Neural cell (in vitro differentiated cells): Measurements from ENCODE around the gene GOSR1.

Source experiments
- CTCF ChIP-seq: fragments of 450-650 bp; IDR thresholded peaks from 2 replicates; pipeline ENCODE4 v1.5.1; 2014; ENCODE audit warnings: antibody characterized with exemption, mild to moderate bottlenecking, moderate library complexity; ENCODE audit not compliant: poor library complexity, severe bottlenecking
- EP300 ChIP-seq: fragments of 450-650 bp; conservative IDR thresholded peaks from 2 replicates; pipeline ENCODE4 v1.6.1; 2014; ENCODE audit warnings: antibody characterized with exemption, mild to moderate bottlenecking, moderate library complexity; ENCODE audit not compliant: poor library complexity, severe bottlenecking
- EZH2 ChIP-seq: fragments of 200-600, 300-800 bp; shearing (Covaris generic), sonication (generic); IDR thresholded peaks from 2 replicates; pipeline ENCODE4 v1.6.1; 2014; ENCODE audit warnings: antibody characterized with exemption, low read length, borderline replicate concordance, mild to moderate bottlenecking; ENCODE audit not compliant: insufficient read depth, poor library complexity, severe bottlenecking
- MXI1 ChIP-seq: fragments of 450-650 bp; conservative IDR thresholded peaks from 2 replicates; pipeline ENCODE4 v1.6.1; 2014; ENCODE audit warnings: antibody characterized with exemption, mild to moderate bottlenecking; ENCODE audit not compliant: poor library complexity, severe bottlenecking
- POLR2AphosphoS5 ChIP-seq: IDR thresholded peaks from 2 replicates; pipeline ENCODE4 v1.6.1; 2012
- RAD21 ChIP-seq: fragments of 450-650 bp; conservative IDR thresholded peaks from 2 replicates; pipeline ENCODE4 v1.6.1; 2014; ENCODE audit warnings: antibody characterized with exemption, mild to moderate bottlenecking, moderate library complexity
- REST ChIP-seq: IDR thresholded peaks from 2 replicates; pipeline ENCODE4 v1.6.1; 2012; ENCODE audit warnings: borderline replicate concordance
- SMC3 ChIP-seq: fragments of 450-650 bp; conservative IDR thresholded peaks from 2 replicates; pipeline ENCODE4 v1.6.1; 2014; ENCODE audit warnings: antibody characterized with exemption, mild to moderate bottlenecking, moderate library complexity; ENCODE audit not compliant: poor library complexity

GRCh38 chr17:30534938-30535921, 58.0 kb downstream of the GOSR1 start:
- TF ChIP-seq CTCF (no peak), EP300 (no peak), MXI1 (no peak), REST (no peak), RAD21 (no peak), POLR2AphosphoS5 (no peak), EZH2 (no peak), SMC3 (no peak)
